Spleen (tissue), 7 donors: ENCODE results near the gene EPS8L3.

Experiments used
- POLR2A ChIP-seq, 3 donors: fragments of 450-650 bp; IDR thresholded peaks; one replicate each; pipeline ENCODE4 v1.5.1; 2017; ENCODE audit warnings: antibody characterized with exemption in 3 of 3, mild to moderate bottlenecking in 1 of 3
- POLR2AphosphoS5 ChIP-seq, 3 donors: sonication (generic); formaldehyde crosslinking; IDR thresholded peaks; one replicate each; pipeline ENCODE4 v1.5.1; 2017; ENCODE audit warnings: antibody characterized with exemption in 3 of 3
- TF ChIP-seq, protein P1 (sequence below), 11 experiments: fragments of 200-600 bp in 7 of 11; fragments of 450-650 bp in 4 of 11; sonication (generic) in 4 of 11; IDR thresholded peaks in 8 of 11; conservative IDR thresholded peaks in 3 of 11; 1 replicate in 7 of 11; 2 replicates in 4 of 11; pipeline versions ENCODE4 v1.4.0 to v1.8.0; 2016 to 2021; ENCODE audit warnings: antibody characterized with exemption in 11 of 11, inconsistent platforms in 4 of 11, mild to moderate bottlenecking in 1 of 11
- donor health status: DM: no; HTN: no; CAD: no; lungs with moderate emphysema.
- donor health status: DM: no; HTN: no; CAD: no.
- donor health status: DM: no; HTN: no; CAD: no.

DNA sequence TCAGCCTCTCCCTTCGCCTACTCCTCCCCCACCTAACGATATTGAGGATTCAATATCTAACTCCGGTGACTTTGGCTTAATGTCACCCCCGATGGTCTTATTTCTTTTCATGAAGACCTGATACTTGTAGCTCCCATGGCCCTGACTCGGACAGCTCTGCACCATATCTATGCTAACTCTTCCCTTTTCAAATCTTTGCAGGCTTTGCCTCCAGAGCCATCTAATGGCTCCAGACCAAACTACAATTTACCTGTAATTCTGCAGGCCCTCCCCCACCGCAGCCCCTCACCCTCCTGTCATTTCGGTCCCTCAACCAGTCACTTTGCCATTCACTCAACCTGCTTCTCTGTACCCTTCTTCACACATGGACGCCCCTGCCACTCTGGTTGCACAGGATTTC, 59.5 kb downstream of the EPS8L3 start:
- TF ChIP-seq POLR2A (IDR thresholded peaks at IDR 0.05) (no peak), POLR2AphosphoS5 (IDR thresholded peaks at IDR 0.05) (no peak)
- TF ChIP-seq, protein P1, sequence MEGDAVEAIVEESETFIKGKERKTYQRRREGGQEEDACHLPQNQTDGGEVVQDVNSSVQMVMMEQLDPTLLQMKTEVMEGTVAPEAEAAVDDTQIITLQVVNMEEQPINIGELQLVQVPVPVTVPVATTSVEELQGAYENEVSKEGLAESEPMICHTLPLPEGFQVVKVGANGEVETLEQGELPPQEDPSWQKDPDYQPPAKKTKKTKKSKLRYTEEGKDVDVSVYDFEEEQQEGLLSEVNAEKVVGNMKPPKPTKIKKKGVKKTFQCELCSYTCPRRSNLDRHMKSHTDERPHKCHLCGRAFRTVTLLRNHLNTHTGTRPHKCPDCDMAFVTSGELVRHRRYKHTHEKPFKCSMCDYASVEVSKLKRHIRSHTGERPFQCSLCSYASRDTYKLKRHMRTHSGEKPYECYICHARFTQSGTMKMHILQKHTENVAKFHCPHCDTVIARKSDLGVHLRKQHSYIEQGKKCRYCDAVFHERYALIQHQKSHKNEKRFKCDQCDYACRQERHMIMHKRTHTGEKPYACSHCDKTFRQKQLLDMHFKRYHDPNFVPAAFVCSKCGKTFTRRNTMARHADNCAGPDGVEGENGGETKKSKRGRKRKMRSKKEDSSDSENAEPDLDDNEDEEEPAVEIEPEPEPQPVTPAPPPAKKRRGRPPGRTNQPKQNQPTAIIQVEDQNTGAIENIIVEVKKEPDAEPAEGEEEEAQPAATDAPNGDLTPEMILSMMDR (IDR thresholded peaks at IDR 0.05 in 8 of 11, conservative IDR thresholded peaks at IDR 0.05 in 3 of 11): no peak
